Fibroblast of lung (primary cell): ENCODE data around the gene TMEM151B.

Experiments
- EZH2 ChIP-seq: IDR thresholded peaks from 2 replicates; pipeline ENCODE4 v1.5.1; 2012; ENCODE audit warnings: low read length, control low read depth, mild to moderate bottlenecking; ENCODE audit errors: missing control alignments
- TF ChIP-seq, protein P1 (sequence below), 2 donors: IDR thresholded peaks in 1 of 2; conservative IDR thresholded peaks in 1 of 2; 1 replicate in 1 of 2; 2 replicates in 1 of 2; pipeline ENCODE4 v1.5.1; 2011 to 2012; ENCODE audit warnings: low read length in 2 of 2, control low read depth in 1 of 2, inconsistent platforms in 1 of 2, low read depth in 1 of 2, mild to moderate bottlenecking in 1 of 2

DNA sequence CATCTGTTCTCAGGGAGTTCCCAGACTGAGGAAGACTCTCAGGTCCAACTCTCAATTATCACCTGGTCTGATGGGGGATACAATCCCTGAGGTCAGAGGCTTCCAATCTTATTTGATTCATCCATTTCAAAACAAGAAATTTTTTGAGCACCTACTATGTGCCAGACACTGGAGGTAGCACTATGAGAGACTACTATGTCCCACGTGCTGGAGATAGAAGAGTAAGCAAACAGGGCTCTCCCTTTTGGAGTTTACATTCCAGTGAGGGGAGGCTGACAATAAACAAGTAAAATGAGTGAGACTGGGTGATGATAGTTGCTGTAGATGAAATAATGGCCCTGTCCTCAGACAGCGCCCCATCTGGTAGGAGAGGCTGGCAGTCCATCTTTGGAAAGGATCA, 16.5 kb downstream of the TMEM151B start:
- TF ChIP-seq, protein P1, sequence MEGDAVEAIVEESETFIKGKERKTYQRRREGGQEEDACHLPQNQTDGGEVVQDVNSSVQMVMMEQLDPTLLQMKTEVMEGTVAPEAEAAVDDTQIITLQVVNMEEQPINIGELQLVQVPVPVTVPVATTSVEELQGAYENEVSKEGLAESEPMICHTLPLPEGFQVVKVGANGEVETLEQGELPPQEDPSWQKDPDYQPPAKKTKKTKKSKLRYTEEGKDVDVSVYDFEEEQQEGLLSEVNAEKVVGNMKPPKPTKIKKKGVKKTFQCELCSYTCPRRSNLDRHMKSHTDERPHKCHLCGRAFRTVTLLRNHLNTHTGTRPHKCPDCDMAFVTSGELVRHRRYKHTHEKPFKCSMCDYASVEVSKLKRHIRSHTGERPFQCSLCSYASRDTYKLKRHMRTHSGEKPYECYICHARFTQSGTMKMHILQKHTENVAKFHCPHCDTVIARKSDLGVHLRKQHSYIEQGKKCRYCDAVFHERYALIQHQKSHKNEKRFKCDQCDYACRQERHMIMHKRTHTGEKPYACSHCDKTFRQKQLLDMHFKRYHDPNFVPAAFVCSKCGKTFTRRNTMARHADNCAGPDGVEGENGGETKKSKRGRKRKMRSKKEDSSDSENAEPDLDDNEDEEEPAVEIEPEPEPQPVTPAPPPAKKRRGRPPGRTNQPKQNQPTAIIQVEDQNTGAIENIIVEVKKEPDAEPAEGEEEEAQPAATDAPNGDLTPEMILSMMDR (conservative IDR thresholded peaks at IDR 0.05 in 1 of 2, IDR thresholded peaks at IDR 0.05 in 1 of 2; ENCODE audit: low read depth in 1 of 2, low read length in 2 of 2): no peak
- TF ChIP-seq EZH2: no peak
